Uterus (tissue), 4 donors: ENCODE data around the gene NADK. TPM values are rescaled to one million over a fixed set of nuclear protein-coding genes. Genes with fewer than 3 reads are reported as not detected.

Source experiments
- DNase-seq, 2 donors: peaks; one replicate each; pipeline ENCODE4 v3.0.0-alpha.2; 2019 to 2020
- H3K27ac ChIP-seq, 2 donors: fragments of 200-600 bp; sonication (generic); 1 replicate in 1 of 2; 2 replicates in 1 of 2; pipeline ENCODE4 v1.5.1; 2016 to 2018
- H3K27me3 ChIP-seq, 2 donors: fragments of 200-600 bp; sonication (generic); one replicate each; pipeline ENCODE4 v1.5.1; 2018 to 2019; ENCODE audit warnings: control low read depth in 1 of 2
- H3K36me3 ChIP-seq, 2 donors: fragments of 200-600 bp; sonication (generic); one replicate each; pipeline ENCODE4 v1.5.1; 2019; ENCODE audit warnings: control low read depth in 1 of 2
- H3K4me1 ChIP-seq, 2 donors: fragments of 200-600 bp; sonication (generic); one replicate each; pipeline ENCODE4 v1.5.1; 2018 to 2019; ENCODE audit warnings: control low read depth in 1 of 2
- H3K4me3 ChIP-seq, 2 donors: fragments of 200-600 bp; sonication (generic); 1 replicate in 1 of 2; 2 replicates in 1 of 2; pipeline ENCODE4 v1.5.1; 2018 to 2019; ENCODE audit warnings: mild to moderate bottlenecking in 1 of 2
- H3K9me3 ChIP-seq, 2 donors: fragments of 200-600 bp; sonication (generic); one replicate each; pipeline ENCODE4 v1.5.1; 2019; ENCODE audit warnings: control low read depth in 1 of 2
- POLR2A ChIP-seq, 2 donors: fragments of 450-650 bp; IDR thresholded peaks; one replicate each; pipeline ENCODE4 v1.6.1; 2016; ENCODE audit warnings: antibody characterized with exemption in 2 of 2, mild to moderate bottlenecking in 1 of 2, moderate library complexity in 1 of 2
- intact Hi-C: fragments of 100-400 bp; cut with DNase I; formaldehyde crosslinking; loops from one replicate; pipeline ENCODE4 v1.15.1; 2023; ENCODE audit warnings: low total_unique reads
- total RNA-seq, 4 donors: library from RNA; depleted of rRNA in 3 of 4; stranded (reverse); fragments of >200 nt in 3 of 4; gene quantifications; one replicate each; pipeline versions ENCODE4 v1.1.0 to v1.2.4, GENCODE V29; 2014 to 2023
- TF ChIP-seq, protein P1 (sequence below), 4 experiments: fragments of 200-600 bp in 2 of 4; fragments of 450-650 bp in 2 of 4; sonication (generic) in 2 of 4; IDR thresholded peaks; one replicate each; pipeline ENCODE4 v1.5.1; 2016 to 2019; ENCODE audit warnings: antibody characterized with exemption in 4 of 4, mild to moderate bottlenecking in 2 of 4, moderate library complexity in 1 of 4
- donor health status: DM: yes; HTN: yes; CAD: no.

The NADK gene
- total RNA-seq, 4 donors from 2014 or later, result 40.1 to 76.9 (median 51.8) TPM

DNA sequence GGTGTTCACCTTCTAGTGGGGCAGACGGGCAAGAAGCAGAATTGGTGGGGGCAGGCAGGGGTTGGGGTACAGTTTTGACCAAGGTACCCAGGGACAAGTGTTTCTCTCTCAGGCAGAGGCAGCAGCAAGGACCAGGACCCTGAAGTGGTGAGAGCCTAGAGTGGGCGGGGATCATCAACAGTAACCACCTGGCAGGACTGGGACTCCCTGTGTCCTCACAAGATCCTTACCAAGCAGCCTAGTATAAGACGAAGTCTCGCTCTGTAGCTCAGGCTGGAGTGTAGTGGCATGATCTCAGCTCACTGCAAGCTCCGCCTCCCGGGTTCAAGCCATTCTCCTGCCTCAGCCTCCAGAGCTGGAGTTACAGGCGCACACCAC lies 3.2 kb upstream of the NADK start:
- TF ChIP-seq POLR2A (IDR thresholded peaks at IDR 0.05), result no peak
- TF ChIP-seq, protein P1, sequence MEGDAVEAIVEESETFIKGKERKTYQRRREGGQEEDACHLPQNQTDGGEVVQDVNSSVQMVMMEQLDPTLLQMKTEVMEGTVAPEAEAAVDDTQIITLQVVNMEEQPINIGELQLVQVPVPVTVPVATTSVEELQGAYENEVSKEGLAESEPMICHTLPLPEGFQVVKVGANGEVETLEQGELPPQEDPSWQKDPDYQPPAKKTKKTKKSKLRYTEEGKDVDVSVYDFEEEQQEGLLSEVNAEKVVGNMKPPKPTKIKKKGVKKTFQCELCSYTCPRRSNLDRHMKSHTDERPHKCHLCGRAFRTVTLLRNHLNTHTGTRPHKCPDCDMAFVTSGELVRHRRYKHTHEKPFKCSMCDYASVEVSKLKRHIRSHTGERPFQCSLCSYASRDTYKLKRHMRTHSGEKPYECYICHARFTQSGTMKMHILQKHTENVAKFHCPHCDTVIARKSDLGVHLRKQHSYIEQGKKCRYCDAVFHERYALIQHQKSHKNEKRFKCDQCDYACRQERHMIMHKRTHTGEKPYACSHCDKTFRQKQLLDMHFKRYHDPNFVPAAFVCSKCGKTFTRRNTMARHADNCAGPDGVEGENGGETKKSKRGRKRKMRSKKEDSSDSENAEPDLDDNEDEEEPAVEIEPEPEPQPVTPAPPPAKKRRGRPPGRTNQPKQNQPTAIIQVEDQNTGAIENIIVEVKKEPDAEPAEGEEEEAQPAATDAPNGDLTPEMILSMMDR (IDR thresholded peaks at IDR 0.05), result no peak
- H3K4me3 ChIP-seq, result no peak overlapping the region
- H3K27me3 ChIP-seq, result no peaks in the 10 kb centered on the region
- no peak overlapping the region for H3K27ac ChIP-seq
- H3K4me1 ChIP-seq, result peaks cover 0 to 18% of the 10 kb centered on the region in 2 donors
- no peaks in the 10 kb centered on the region for H3K9me3 ChIP-seq
- no peak for DNase-seq
- no peaks in the 10 kb centered on the region for H3K36me3 ChIP-seq
- intact Hi-C loops, result no loop called here

GRCh38 chr1:1780598-1781525 lies 2.6 kb upstream of the NADK start:
- Histone ChIP-seq H3K4me3 (no peak overlapping the region), H3K27me3 (no peaks in the 10 kb centered on the region), H3K4me1 (peaks cover 0 to 22% of the 10 kb centered on the region in 2 donors), H3K9me3 (no peaks in the 10 kb centered on the region), H3K36me3 (no peaks in the 10 kb centered on the region), H3K27ac (no peak overlapping the region)
- no peak for TF ChIP-seq POLR2A (IDR thresholded peaks at IDR 0.05)
- TF ChIP-seq, protein P1 (IDR thresholded peaks at IDR 0.05), result no peak
- DNase-seq, result no peak
- intact Hi-C loops, result no loop called here

- Histone ChIP-seq H3K36me3 (no peaks in the 10 kb centered on the region), H3K4me1 (peaks cover 0 to 28% of the 10 kb centered on the region in 2 donors), H3K27ac (peak overlapping the region in 1 of 2 donors; percentile 7), H3K4me3 (no peak overlapping the region), H3K27me3 (no peaks in the 10 kb centered on the region), H3K9me3 (no peaks in the 10 kb centered on the region)
- TF ChIP-seq, protein P1 (IDR thresholded peaks at IDR 0.05), result no peak
- TF ChIP-seq POLR2A (IDR thresholded peaks at IDR 0.05), result no peak
- intact Hi-C loops, result no loop called here
- DNase-seq, result no peak
These were observed 1.7 kb upstream of the NADK start for GRCh38 chr1:1779691-1780597.

- intact Hi-C loops, result no loop called here
- TF ChIP-seq POLR2A (IDR thresholded peaks at IDR 0.05), result no peak
- TF ChIP-seq, protein P1 (IDR thresholded peaks at IDR 0.05), result no peak
- Histone ChIP-seq H3K36me3 (no peaks in the 10 kb centered on the region), H3K4me1 (peaks cover 0 to 28% of the 10 kb centered on the region in 2 donors), H3K27me3 (no peaks in the 10 kb centered on the region), H3K9me3 (no peaks in the 10 kb centered on the region), H3K27ac (no peak overlapping the region), H3K4me3 (no peak overlapping the region)
- DNase-seq, result no peak
These were observed 1.0 kb upstream of the NADK start for GRCh38 chr1:1779320-1779675.
